ENCODE measurements around the gene TMEM255B.

Gene TMEM255B

GRCh38 chr13:113759525-113760137 lies 605 bp downstream of the TMEM255B start:
- no peak for DNase-seq (ENCODE audit: low read depth)
- TF ChIP-seq, protein P1, sequence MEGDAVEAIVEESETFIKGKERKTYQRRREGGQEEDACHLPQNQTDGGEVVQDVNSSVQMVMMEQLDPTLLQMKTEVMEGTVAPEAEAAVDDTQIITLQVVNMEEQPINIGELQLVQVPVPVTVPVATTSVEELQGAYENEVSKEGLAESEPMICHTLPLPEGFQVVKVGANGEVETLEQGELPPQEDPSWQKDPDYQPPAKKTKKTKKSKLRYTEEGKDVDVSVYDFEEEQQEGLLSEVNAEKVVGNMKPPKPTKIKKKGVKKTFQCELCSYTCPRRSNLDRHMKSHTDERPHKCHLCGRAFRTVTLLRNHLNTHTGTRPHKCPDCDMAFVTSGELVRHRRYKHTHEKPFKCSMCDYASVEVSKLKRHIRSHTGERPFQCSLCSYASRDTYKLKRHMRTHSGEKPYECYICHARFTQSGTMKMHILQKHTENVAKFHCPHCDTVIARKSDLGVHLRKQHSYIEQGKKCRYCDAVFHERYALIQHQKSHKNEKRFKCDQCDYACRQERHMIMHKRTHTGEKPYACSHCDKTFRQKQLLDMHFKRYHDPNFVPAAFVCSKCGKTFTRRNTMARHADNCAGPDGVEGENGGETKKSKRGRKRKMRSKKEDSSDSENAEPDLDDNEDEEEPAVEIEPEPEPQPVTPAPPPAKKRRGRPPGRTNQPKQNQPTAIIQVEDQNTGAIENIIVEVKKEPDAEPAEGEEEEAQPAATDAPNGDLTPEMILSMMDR (IDR thresholded peaks at IDR 0.05; ENCODE audit: control insufficient read depth, extremely low read depth, insufficient read depth): no peak

GRCh38 chr13:113761136-113761535 lies 2.1 kb downstream of the TMEM255B start:
- TF ChIP-seq, protein P1 (IDR thresholded peaks at IDR 0.05; ENCODE audit: control insufficient read depth, extremely low read depth, insufficient read depth): no peak
- no peak for DNase-seq (ENCODE audit: low read depth)
- no peak overlapping the region for H3K4me3 ChIP-seq (ENCODE audit: low read depth, low read length)

More at GRCh38 chr13:113759525-113760137, 605 bp downstream of the TMEM255B start:
- H3K4me3 ChIP-seq (ENCODE audit: low read depth, low read length): peak overlapping the region; percentile 58

GRCh38 chr13:113762075-113762474 lies 3.0 kb downstream of the TMEM255B start:
- TF ChIP-seq, protein P1 (IDR thresholded peaks at IDR 0.05; ENCODE audit: control insufficient read depth, extremely low read depth, insufficient read depth): no peak
- no peak overlapping the region for H3K4me3 ChIP-seq (ENCODE audit: low read depth, low read length)
- DNase-seq (ENCODE audit: low read depth): no peak

GRCh38 chr13:113762538-113762937 lies 3.5 kb downstream of the TMEM255B start:
- TF ChIP-seq, protein P1 (IDR thresholded peaks at IDR 0.05; ENCODE audit: control insufficient read depth, extremely low read depth, insufficient read depth): no peak
- H3K4me3 ChIP-seq (ENCODE audit: low read depth, low read length): no peak overlapping the region
- DNase-seq (ENCODE audit: low read depth): no peak

GRCh38 chr13:113763254-113763653 lies 4.2 kb downstream of the TMEM255B start:
- no peak for DNase-seq (ENCODE audit: low read depth)
- H3K4me3 ChIP-seq (ENCODE audit: low read depth, low read length): no peak overlapping the region
- TF ChIP-seq, protein P1 (IDR thresholded peaks at IDR 0.05; ENCODE audit: control insufficient read depth, extremely low read depth, insufficient read depth): no peak

DNA sequence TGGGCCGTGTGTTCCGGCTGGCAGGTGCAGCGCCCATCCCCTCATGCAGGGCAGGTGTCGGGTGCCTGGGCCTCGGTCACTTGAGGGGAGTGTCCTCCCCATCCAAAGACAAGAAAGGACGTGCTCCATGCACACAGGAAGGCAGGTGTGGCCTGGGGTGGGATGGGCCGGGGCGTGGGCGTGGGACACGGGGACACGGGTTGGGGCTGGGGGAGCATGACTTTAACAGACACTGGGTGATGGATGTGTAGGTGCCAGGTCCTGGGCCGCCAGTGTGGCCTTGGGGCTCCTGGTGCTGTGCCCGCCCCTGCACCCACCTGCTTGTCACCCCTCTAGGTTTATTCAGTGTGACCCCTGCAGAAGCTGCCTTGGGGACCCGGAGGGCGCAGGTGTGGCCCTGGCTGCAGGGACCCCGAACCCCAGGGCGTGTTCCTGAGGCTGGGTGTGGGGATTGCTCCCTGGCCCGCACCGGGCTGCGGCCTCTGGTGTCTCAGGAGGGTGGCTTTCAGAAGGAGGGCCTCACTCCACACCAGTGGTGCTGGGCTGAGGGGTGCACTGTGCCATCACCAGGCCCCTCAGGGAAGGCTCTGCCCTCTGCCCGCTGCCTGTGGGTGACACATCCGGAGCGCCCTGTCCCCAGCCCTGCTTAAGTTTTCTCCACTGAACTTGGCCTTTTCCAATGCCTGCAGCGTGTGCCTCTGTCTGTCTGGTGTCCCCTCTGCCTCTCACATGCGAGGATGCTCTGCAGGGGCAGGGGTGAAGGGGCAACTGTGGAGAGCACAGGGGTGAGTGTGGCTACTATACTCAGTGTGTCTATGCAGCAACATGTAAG lies 5.2 kb downstream of the TMEM255B start:
- DNase-seq (ENCODE audit: low read depth): no peak
- no peak overlapping the region for H3K4me3 ChIP-seq (ENCODE audit: low read depth, low read length)
- TF ChIP-seq, protein P1 (IDR thresholded peaks at IDR 0.05; ENCODE audit: control insufficient read depth, extremely low read depth, insufficient read depth): no peak

Measured in LNCaP clone FGC (cell line).